H9 (cell line): ENCODE data around the gene RLBP1. TPM values are rescaled to one million over a fixed set of nuclear protein-coding genes. Genes with fewer than 3 reads are reported as not detected.

ENCODE experiments used
- DNase-seq: peaks from one replicate; pipeline ENCODE4 v3.0.0-alpha.2; 2017
- H2AFZ ChIP-seq: one replicate; pipeline ENCODE4 v1.6.1; 2013; ENCODE audit warnings: mild to moderate bottlenecking, low read length, control low read depth, moderate library complexity
- H2AK5ac ChIP-seq: 2 replicates; pipeline ENCODE4 v1.6.1; 2013; ENCODE audit warnings: low read length, control low read depth, mixed read lengths; ENCODE audit not compliant: insufficient read length
- H2BK120ac ChIP-seq: one replicate; pipeline ENCODE4 v1.6.1; 2013; ENCODE audit warnings: low read depth, mild to moderate bottlenecking, low read length, control low read depth, inconsistent platforms; ENCODE audit not compliant: poor library complexity, severe bottlenecking
- H2BK12ac ChIP-seq: 2 replicates; pipeline ENCODE4 v1.6.1; 2013; ENCODE audit warnings: low read length, control low read depth, mixed read lengths, low read depth; ENCODE audit not compliant: insufficient read length
- H2BK15ac ChIP-seq: 2 replicates; pipeline ENCODE4 v1.6.1; 2013; ENCODE audit warnings: low read depth, low read length, control low read depth
- H2BK20ac ChIP-seq: one replicate; pipeline ENCODE4 v1.6.1; 2013; ENCODE audit warnings: low read depth, mild to moderate bottlenecking, low read length, control low read depth, inconsistent platforms; ENCODE audit not compliant: poor library complexity, severe bottlenecking
- H2BK5ac ChIP-seq: 2 replicates; pipeline ENCODE4 v1.6.1; 2013; ENCODE audit warnings: low read length, control low read depth, mixed read lengths; ENCODE audit not compliant: insufficient read length
- H3K14ac ChIP-seq: 2 replicates; pipeline ENCODE4 v1.6.1; 2013; ENCODE audit warnings: low read length, control low read depth; ENCODE audit not compliant: insufficient read depth
- H3K18ac ChIP-seq: 2 replicates; pipeline ENCODE4 v1.6.1; 2013; ENCODE audit warnings: low read depth, mild to moderate bottlenecking, mixed read lengths, low read length, control low read depth; ENCODE audit not compliant: insufficient read length
- H3K23ac ChIP-seq: 2 replicates; pipeline ENCODE4 v1.6.1; 2013; ENCODE audit warnings: low read length, control low read depth, mixed read lengths, low read depth; ENCODE audit not compliant: insufficient read length
- H3K23me2 ChIP-seq: 2 replicates; pipeline ENCODE4 v1.6.1; 2013; ENCODE audit warnings: low read depth, mild to moderate bottlenecking, mixed read lengths, low read length, control low read depth; ENCODE audit not compliant: insufficient read length, poor library complexity, severe bottlenecking
- H3K27ac ChIP-seq: 2 replicates; pipeline ENCODE4 v1.5.1; 2013; ENCODE audit warnings: low read length, control low read depth, mixed read lengths, low read depth; ENCODE audit not compliant: insufficient read length
- H3K27me3 ChIP-seq: 2 replicates; pipeline ENCODE4 v1.6.1; 2013; ENCODE audit warnings: low read length, control low read depth, inconsistent platforms; ENCODE audit not compliant: insufficient read depth
- H3K4ac ChIP-seq: 2 replicates; pipeline ENCODE4 v1.6.1; 2013; ENCODE audit warnings: low read depth, mild to moderate bottlenecking, control low read depth, inconsistent platforms, low read length, moderate library complexity
- H3K4me1 ChIP-seq: 2 replicates; pipeline ENCODE4 v1.6.1; 2013; ENCODE audit warnings: low read length, control low read depth, inconsistent platforms; ENCODE audit not compliant: insufficient read depth
- H3K4me2 ChIP-seq: 2 replicates; pipeline ENCODE4 v1.6.1; 2013; ENCODE audit warnings: low read length, control low read depth, mixed read lengths; ENCODE audit not compliant: insufficient read length, insufficient read depth
- H3K56ac ChIP-seq: 2 replicates; pipeline ENCODE4 v1.6.1; 2013; ENCODE audit warnings: low read depth, mild to moderate bottlenecking, mixed read lengths, low read length, control low read depth; ENCODE audit not compliant: insufficient read length
- H3K79me1 ChIP-seq: 2 replicates; pipeline ENCODE4 v1.6.1; 2013; ENCODE audit warnings: low read depth, mild to moderate bottlenecking, moderate library complexity, low read length, control low read depth, inconsistent platforms; ENCODE audit not compliant: insufficient read depth, poor library complexity, severe bottlenecking
- H3K79me2 ChIP-seq: 2 replicates; pipeline ENCODE4 v1.6.1; 2013; ENCODE audit warnings: low read length, control low read depth, inconsistent platforms; ENCODE audit not compliant: insufficient read depth
- H3K9ac ChIP-seq: 2 replicates; pipeline ENCODE4 v1.6.1; 2013; ENCODE audit warnings: low read length, control low read depth, mixed read lengths; ENCODE audit not compliant: insufficient read length; ENCODE audit errors: extremely low read depth
- H3K9me3 ChIP-seq: one replicate; pipeline ENCODE4 v1.6.1; 2013; ENCODE audit warnings: low read depth, low read length, inconsistent platforms; ENCODE audit not compliant: control insufficient read depth
- H3T11ph ChIP-seq: one replicate; pipeline ENCODE4 v1.6.1; 2013; ENCODE audit warnings: mild to moderate bottlenecking, low read length, control low read depth, inconsistent platforms
- H4K20me1 ChIP-seq: one replicate; pipeline ENCODE4 v1.6.1; 2013; ENCODE audit not compliant: control insufficient read depth, insufficient read length, insufficient read depth
- H4K5ac ChIP-seq: 2 replicates; pipeline ENCODE4 v1.6.1; 2013; ENCODE audit warnings: low read depth, mild to moderate bottlenecking, mixed read lengths, low read length, control low read depth; ENCODE audit not compliant: insufficient read length
- H4K8ac ChIP-seq: replicated peaks from 2 replicates; pipeline ENCODE4 v1.6.1; 2013; ENCODE audit warnings: low read length, control low read depth, mixed read lengths, low read depth; ENCODE audit not compliant: insufficient read length
- H4K91ac ChIP-seq: 2 replicates; pipeline ENCODE4 v1.6.1; 2013; ENCODE audit warnings: low read depth, mild to moderate bottlenecking, moderate library complexity, mixed read lengths, low read length, control low read depth; ENCODE audit not compliant: insufficient read length
- H3K27ac Mint-ChIP-seq, 3 experiments: 2 replicates in 2 of 3; 3 replicates in 1 of 3; pipeline ENCODE4 v1.8.0; 2020 to 2021; ENCODE audit warnings: mixed read lengths in 3 of 3, mild to moderate bottlenecking in 1 of 3, moderate library complexity in 1 of 3
- H3K27me3 Mint-ChIP-seq: 2 replicates; pipeline ENCODE4 v1.8.0; 2021; ENCODE audit warnings: low read depth, mild to moderate bottlenecking, moderate library complexity, mixed read lengths
- H3K36me3 Mint-ChIP-seq, 3 experiments: 2 replicates in 2 of 3; 3 replicates in 1 of 3; pipeline ENCODE4 v1.8.0; 2020 to 2021; ENCODE audit warnings: low read depth in 3 of 3, mixed read lengths in 3 of 3; ENCODE audit not compliant: insufficient read depth in 1 of 3
- H3K4me1 Mint-ChIP-seq, 2 experiments: 2 replicates each; pipeline ENCODE4 v1.8.0; 2020; ENCODE audit warnings: mixed read lengths in 2 of 2
- H3K4me3 Mint-ChIP-seq, 2 experiments: 2 replicates in 1 of 2; 3 replicates in 1 of 2; pipeline ENCODE4 v1.8.0; 2020 to 2021; ENCODE audit warnings: mild to moderate bottlenecking in 2 of 2, mixed read lengths in 2 of 2, moderate library complexity in 1 of 2
- H3K9me3 Mint-ChIP-seq, 2 experiments: 2 replicates in 1 of 2; 3 replicates in 1 of 2; pipeline ENCODE4 v1.8.0; 2020; ENCODE audit warnings: mild to moderate bottlenecking in 2 of 2, mixed read lengths in 2 of 2, moderate library complexity in 1 of 2
- WGBS: extraction: QIAGEN DNeasy Blood & Tissue Kit; methylation state at CpG from one replicate; pipeline ENCODE4 v1.1.7; 2013; ENCODE audit warnings: missing lambda C conversion rate, low lambda C conversion rate, mixed read lengths; ENCODE audit not compliant: insufficient read length; ENCODE audit errors: extremely low coverage; 5-methylcytosine and 5-hydroxymethylcytosine counted together
- total RNA-seq: library from RNA; stranded (reverse); gene quantifications from 2 replicates; pipeline ENCODE4 v1.2.1, GENCODE V29; 2021
- TF ChIP-seq, protein P1 (sequence below): fragments of 200-600 bp; sonication (generic); conservative IDR thresholded peaks from 3 replicates; pipeline ENCODE4 v1.8.0; 2021; ENCODE audit warnings: antibody characterized with exemption, mild to moderate bottlenecking

Gene RLBP1
- total RNA-seq, 1 experiment from 2014 or later, result not detected

DNA sequence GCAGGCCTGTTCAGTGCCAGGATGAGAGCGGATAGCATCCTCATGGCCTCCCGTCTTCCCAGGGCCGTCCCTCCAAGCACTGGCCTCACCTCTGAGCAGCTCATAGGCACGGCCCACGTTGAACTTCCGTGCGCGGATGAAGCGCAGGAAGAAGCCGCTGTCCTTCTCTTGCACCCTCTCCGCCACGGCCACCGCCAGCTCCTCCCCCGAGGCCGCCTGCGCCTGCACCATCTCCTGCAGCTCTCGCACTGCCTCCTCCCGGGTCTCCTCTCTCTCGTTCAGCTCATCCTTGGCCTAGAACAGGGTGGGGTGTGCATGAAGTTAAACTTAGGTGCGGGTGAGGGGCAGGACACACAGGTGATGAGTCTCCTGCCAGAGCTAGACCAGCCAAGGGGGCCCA lies 4.3 kb downstream of the RLBP1 start:
- H2BK5ac ChIP-seq, result no peak overlapping the region
- H3K14ac ChIP-seq, result no peak overlapping the region
- peaks cover 3% of the 10 kb centered on the region for H3K27me3 Mint-ChIP-seq
- no peak overlapping the region for H3K4ac ChIP-seq
- H4K8ac ChIP-seq, result no peak overlapping the region
- no peak overlapping the region for H2AFZ ChIP-seq
- DNase-seq, result no peak
- H3K9me3 Mint-ChIP-seq, result no peaks in the 10 kb centered on the region
- WGBS, result no CpG with 5 or more reads among the region's 20 CpGs
- H2BK20ac ChIP-seq, result no peak overlapping the region
- no peak overlapping the region for H3K23ac ChIP-seq
- H2BK12ac ChIP-seq, result no peak overlapping the region
- H3K56ac ChIP-seq, result no peak overlapping the region
- H3T11ph ChIP-seq, result no peak overlapping the region
- no peaks in the 10 kb centered on the region for H3K79me2 ChIP-seq
- H3K18ac ChIP-seq, result no peak overlapping the region
- no peaks in the 10 kb centered on the region for H3K36me3 Mint-ChIP-seq
- H4K20me1 ChIP-seq, result no peaks in the 10 kb centered on the region
- no peak overlapping the region for H3K4me3 Mint-ChIP-seq
- no peak overlapping the region for H2AK5ac ChIP-seq
- TF ChIP-seq, protein P1, sequence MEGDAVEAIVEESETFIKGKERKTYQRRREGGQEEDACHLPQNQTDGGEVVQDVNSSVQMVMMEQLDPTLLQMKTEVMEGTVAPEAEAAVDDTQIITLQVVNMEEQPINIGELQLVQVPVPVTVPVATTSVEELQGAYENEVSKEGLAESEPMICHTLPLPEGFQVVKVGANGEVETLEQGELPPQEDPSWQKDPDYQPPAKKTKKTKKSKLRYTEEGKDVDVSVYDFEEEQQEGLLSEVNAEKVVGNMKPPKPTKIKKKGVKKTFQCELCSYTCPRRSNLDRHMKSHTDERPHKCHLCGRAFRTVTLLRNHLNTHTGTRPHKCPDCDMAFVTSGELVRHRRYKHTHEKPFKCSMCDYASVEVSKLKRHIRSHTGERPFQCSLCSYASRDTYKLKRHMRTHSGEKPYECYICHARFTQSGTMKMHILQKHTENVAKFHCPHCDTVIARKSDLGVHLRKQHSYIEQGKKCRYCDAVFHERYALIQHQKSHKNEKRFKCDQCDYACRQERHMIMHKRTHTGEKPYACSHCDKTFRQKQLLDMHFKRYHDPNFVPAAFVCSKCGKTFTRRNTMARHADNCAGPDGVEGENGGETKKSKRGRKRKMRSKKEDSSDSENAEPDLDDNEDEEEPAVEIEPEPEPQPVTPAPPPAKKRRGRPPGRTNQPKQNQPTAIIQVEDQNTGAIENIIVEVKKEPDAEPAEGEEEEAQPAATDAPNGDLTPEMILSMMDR, result no peak
- H3K27ac Mint-ChIP-seq, result peak overlapping the region in 1 of 3 experiments; percentile 52; a peak in 1 of 7 replicates
- no peaks in the 10 kb centered on the region for H3K4me1 ChIP-seq
- no peak overlapping the region for H2BK120ac ChIP-seq
- no peak overlapping the region for H4K91ac ChIP-seq
- H3K9ac ChIP-seq, result no peak overlapping the region
- peaks cover 3 to 6% of the 10 kb centered on the region in 2 experiments; a peak in 3 of 4 replicates for H3K4me1 Mint-ChIP-seq
- H4K5ac ChIP-seq, result no peak overlapping the region
- H2BK15ac ChIP-seq, result no peak overlapping the region
- no peak overlapping the region for H3K27ac ChIP-seq
- H3K23me2 ChIP-seq, result no peaks in the 10 kb centered on the region
- no peaks in the 10 kb centered on the region for H3K9me3 ChIP-seq
- no peak overlapping the region for H3K4me2 ChIP-seq
- no peaks in the 10 kb centered on the region for H3K27me3 ChIP-seq
- no peaks in the 10 kb centered on the region for H3K79me1 ChIP-seq
